Adrenal gland (tissue), 5 donors: Measurements from ENCODE around the gene CACNA1D.

Experiments
- CTCF ChIP-seq, 6 experiments: fragments of 450-650 bp in 4 of 6; fragments of 200-600 bp in 2 of 6; sonication (generic) in 1 of 6; IDR thresholded peaks; 1 replicate in 5 of 6; 2 replicates in 1 of 6; pipeline versions ENCODE4 v1.5.1 to v1.8.0; 2016 to 2021; ENCODE audit warnings: antibody characterized with exemption in 6 of 6, mild to moderate bottlenecking in 2 of 6, moderate library complexity in 1 of 6
- POLR2A ChIP-seq, 2 donors: fragments of 450-650 bp; IDR thresholded peaks; one replicate each; pipeline ENCODE4 v1.6.1; 2017; ENCODE audit warnings: antibody characterized with exemption in 2 of 2, mild to moderate bottlenecking in 2 of 2, moderate library complexity in 1 of 2
- donor health status: DM: no; HTN: no; CAD: no.

- TF ChIP-seq POLR2A (IDR thresholded peaks at IDR 0.05): no peak
- no peak for TF ChIP-seq CTCF (IDR thresholded peaks at IDR 0.05)
Observed at GRCh38 chr3:53844262-53845102, 350.1 kb downstream of the CACNA1D start.
